Panc1 (cell line): ENCODE results near the gene FGGY. TPM values are rescaled to one million over a fixed set of nuclear protein-coding genes. Genes with fewer than 3 reads are reported as not detected.

Source experiments
- ATAC-seq: fragments of 200-7000 bp; cut with Tn5 transposase; 2 replicates; pipeline ENCODE4 v1.9.1; 2020; ENCODE audit warnings: mild to moderate bottlenecking, moderate library complexity
- BruUV-seq: library from RNA; stranded (reverse); fragments of 400-500 nt; replicated peaks from 2 replicates; lab custom pipeline; 2021; lab: Mats Ljungman, UMichigan
- CTCF ChIA-PET: fragments of 300-600 bp; sonication (Branson Sonifier 250); formaldehyde crosslinking; loops from one replicate; lab custom pipeline; 2022; ENCODE audit warnings: antibody characterized with exemption; lab: Charles Lee
- POLR2A ChIA-PET: fragments of 300-600 bp; sonication (Branson Sonifier 250); formaldehyde crosslinking; loops from one replicate; lab custom pipeline; 2022; ENCODE audit warnings: antibody characterized with exemption; lab: Charles Lee
- DNase-seq: peaks from one replicate; pipeline ENCODE4 v3.0.0-alpha.2; 2010; ENCODE audit warnings: low read depth, low spot score
- H3K27ac ChIP-seq: 2 replicates; pipeline ENCODE4 v1.5.1; 2011; ENCODE audit warnings: mild to moderate bottlenecking, low read length, inconsistent platforms
- H3K27me3 ChIP-seq: fragments of 200-500 bp; sonication (Bioruptor generic); 2 replicates; pipeline ENCODE4 v1.6.0; 2014; ENCODE audit warnings: low read length, inconsistent platforms; ENCODE audit not compliant: control insufficient read depth, insufficient read depth
- H3K36me3 ChIP-seq: fragments of 200-500 bp; sonication (Bioruptor generic); 2 replicates; pipeline ENCODE4 v1.5.1; 2014; ENCODE audit warnings: inconsistent platforms, mild to moderate bottlenecking, low read length, moderate library complexity; ENCODE audit not compliant: control insufficient read depth, insufficient read depth
- H3K4me1 ChIP-seq: 2 replicates; pipeline ENCODE4 v1.5.1; 2011; ENCODE audit warnings: inconsistent platforms, mild to moderate bottlenecking, low read length, moderate library complexity; ENCODE audit not compliant: control insufficient read depth, insufficient read depth
- H3K4me3 ChIP-seq, 2 experiments: 2 replicates each; pipeline ENCODE4 v1.5.1; 2011 to 2012; ENCODE audit warnings: low read depth in 2 of 2, low read length in 2 of 2, mild to moderate bottlenecking in 2 of 2, inconsistent platforms in 1 of 2, moderate library complexity in 1 of 2
- H3K9me3 ChIP-seq: fragments of 200-500 bp; sonication (Bioruptor generic); 2 replicates; pipeline ENCODE4 v1.5.1; 2014; ENCODE audit warnings: low read depth, mild to moderate bottlenecking, inconsistent platforms, low read length, moderate library complexity; ENCODE audit not compliant: control insufficient read depth, insufficient read depth
- POLR2AphosphoS5 ChIP-seq: IDR thresholded peaks from 2 replicates; pipeline ENCODE4 v1.6.1; 2012; ENCODE audit warnings: mild to moderate bottlenecking, low read depth, low read length, moderate library complexity
- SIN3A ChIP-seq: IDR thresholded peaks from 2 replicates; pipeline ENCODE4 v1.6.1; 2012; ENCODE audit warnings: low read depth, mild to moderate bottlenecking, low read length, moderate library complexity, borderline replicate concordance; ENCODE audit not compliant: insufficient read depth
- TCF7L2 ChIP-seq: IDR thresholded peaks from 2 replicates; pipeline ENCODE4 v1.6.1; 2011; ENCODE audit warnings: mild to moderate bottlenecking, low read depth, low read length, inconsistent platforms
- in situ Hi-C: cut with HindIII; loops from 2 replicates; pipeline ENCODE4 v1.10.0; 2016; ENCODE audit warnings: low sequenced_read_pairs, low pct_unique_long_range_greater_than_20kb
- intact Hi-C: fragments of 100-400 bp; cut with micrococcal nuclease; formaldehyde crosslinking; loops from one replicate; pipeline ENCODE4 v1.10.0; 2022; ENCODE audit not compliant: unreplicated experiment
- total RNA-seq: library from RNA; stranded (reverse); gene quantifications from one replicate; pipeline ENCODE4 v1.2.1, GENCODE V29; 2021; ENCODE audit not compliant: unreplicated experiment
- TF ChIP-seq, protein P1 (sequence below), 2 experiments: IDR thresholded peaks; 2 replicates each; pipeline ENCODE4 v1.6.1; 2011 to 2012; ENCODE audit warnings: low read depth in 2 of 2, control low read depth in 1 of 2, low read length in 1 of 2, mild to moderate bottlenecking in 1 of 2, moderate library complexity in 1 of 2; ENCODE audit not compliant: insufficient read depth in 1 of 2
- TF ChIP-seq, protein P2 (sequence below): fragments of 450-650 bp; IDR thresholded peaks from 2 replicates; pipeline ENCODE4 v1.5.1; 2017; ENCODE audit warnings: mild to moderate bottlenecking

Gene FGGY
- total RNA-seq, 1 experiment from 2014 or later, result 15.5 TPM

GRCh38 chr1:59512702-59513101 is 215.8 kb downstream of the FGGY start:
- Histone ChIP-seq H3K36me3 (no peaks in the 10 kb centered on the region), H3K4me1 (no peaks in the 10 kb centered on the region), H3K27ac (no peak overlapping the region), H3K4me3 (no peak overlapping the region), H3K27me3 (no peaks in the 10 kb centered on the region), H3K9me3 (no peaks in the 10 kb centered on the region)
- TF ChIP-seq, protein P1, sequence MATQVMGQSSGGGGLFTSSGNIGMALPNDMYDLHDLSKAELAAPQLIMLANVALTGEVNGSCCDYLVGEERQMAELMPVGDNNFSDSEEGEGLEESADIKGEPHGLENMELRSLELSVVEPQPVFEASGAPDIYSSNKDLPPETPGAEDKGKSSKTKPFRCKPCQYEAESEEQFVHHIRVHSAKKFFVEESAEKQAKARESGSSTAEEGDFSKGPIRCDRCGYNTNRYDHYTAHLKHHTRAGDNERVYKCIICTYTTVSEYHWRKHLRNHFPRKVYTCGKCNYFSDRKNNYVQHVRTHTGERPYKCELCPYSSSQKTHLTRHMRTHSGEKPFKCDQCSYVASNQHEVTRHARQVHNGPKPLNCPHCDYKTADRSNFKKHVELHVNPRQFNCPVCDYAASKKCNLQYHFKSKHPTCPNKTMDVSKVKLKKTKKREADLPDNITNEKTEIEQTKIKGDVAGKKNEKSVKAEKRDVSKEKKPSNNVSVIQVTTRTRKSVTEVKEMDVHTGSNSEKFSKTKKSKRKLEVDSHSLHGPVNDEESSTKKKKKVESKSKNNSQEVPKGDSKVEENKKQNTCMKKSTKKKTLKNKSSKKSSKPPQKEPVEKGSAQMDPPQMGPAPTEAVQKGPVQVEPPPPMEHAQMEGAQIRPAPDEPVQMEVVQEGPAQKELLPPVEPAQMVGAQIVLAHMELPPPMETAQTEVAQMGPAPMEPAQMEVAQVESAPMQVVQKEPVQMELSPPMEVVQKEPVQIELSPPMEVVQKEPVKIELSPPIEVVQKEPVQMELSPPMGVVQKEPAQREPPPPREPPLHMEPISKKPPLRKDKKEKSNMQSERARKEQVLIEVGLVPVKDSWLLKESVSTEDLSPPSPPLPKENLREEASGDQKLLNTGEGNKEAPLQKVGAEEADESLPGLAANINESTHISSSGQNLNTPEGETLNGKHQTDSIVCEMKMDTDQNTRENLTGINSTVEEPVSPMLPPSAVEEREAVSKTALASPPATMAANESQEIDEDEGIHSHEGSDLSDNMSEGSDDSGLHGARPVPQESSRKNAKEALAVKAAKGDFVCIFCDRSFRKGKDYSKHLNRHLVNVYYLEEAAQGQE (IDR thresholded peaks at IDR 0.05; ENCODE audit: insufficient read depth in 1 of 2, low read depth in 2 of 2, low read length in 1 of 2), result no peak
- TF ChIP-seq, protein P2, sequence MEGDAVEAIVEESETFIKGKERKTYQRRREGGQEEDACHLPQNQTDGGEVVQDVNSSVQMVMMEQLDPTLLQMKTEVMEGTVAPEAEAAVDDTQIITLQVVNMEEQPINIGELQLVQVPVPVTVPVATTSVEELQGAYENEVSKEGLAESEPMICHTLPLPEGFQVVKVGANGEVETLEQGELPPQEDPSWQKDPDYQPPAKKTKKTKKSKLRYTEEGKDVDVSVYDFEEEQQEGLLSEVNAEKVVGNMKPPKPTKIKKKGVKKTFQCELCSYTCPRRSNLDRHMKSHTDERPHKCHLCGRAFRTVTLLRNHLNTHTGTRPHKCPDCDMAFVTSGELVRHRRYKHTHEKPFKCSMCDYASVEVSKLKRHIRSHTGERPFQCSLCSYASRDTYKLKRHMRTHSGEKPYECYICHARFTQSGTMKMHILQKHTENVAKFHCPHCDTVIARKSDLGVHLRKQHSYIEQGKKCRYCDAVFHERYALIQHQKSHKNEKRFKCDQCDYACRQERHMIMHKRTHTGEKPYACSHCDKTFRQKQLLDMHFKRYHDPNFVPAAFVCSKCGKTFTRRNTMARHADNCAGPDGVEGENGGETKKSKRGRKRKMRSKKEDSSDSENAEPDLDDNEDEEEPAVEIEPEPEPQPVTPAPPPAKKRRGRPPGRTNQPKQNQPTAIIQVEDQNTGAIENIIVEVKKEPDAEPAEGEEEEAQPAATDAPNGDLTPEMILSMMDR, result no peak
- TF ChIP-seq TCF7L2 (no peak), SIN3A (no peak), POLR2AphosphoS5 (no peak)
- intact Hi-C loops, result no loop called here
- in situ Hi-C loops, result no loop called here
- DNase-seq (no peak), ATAC-seq (no peak)
- ChIA-PET POLR2A (no interaction called here), CTCF (no interaction called here)
- no TSS peak for BruUV-seq

DNA sequence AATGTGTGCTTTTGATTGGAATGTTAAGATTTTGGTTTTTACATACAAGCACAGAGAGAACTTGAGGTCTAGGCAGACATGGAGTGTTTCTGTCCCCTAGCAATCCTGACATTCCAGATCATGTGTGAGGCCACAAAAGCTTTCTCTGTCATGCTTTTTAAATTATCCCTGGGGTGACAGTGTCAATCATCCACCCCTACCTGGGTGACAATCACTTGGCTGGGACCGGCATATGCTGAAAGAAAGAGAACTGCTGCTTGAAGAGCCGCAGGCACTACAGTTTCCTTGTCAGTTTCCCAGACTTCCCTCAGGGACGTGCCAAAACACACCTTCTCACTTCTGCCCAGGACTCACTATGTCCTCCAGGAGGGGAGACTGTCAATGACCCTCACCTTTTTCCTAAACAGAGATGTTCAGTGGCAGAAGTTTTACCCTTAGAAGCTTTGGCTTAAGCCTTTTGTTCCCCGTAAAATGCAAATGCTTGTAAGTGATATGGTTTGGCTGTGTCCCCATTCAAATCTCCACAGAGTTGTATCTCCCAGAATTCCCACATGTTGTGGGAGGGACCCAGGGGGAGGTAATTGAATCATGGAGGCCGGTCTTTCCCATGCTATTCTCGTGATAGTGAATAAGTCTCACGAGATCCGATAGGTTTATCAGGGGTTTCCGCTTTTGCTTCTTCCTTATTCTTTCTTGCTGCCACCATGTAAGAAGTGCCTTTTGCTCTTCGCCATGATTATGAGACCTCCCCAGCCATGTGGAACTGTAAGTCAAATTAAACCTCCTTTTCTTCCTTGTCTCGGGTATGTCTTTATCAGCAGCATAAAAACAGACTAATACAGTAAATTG is 217.4 kb downstream of the FGGY start:
- no peak overlapping the region for H3K4me3 ChIP-seq
- no peak for ATAC-seq
- in situ Hi-C loops, result no loop called here
- DNase-seq, result no peak
- TF ChIP-seq TCF7L2 (no peak), SIN3A (no peak), POLR2AphosphoS5 (no peak)
- TF ChIP-seq, protein P2, result no peak
- TF ChIP-seq, protein P1 (IDR thresholded peaks at IDR 0.05; ENCODE audit: insufficient read depth in 1 of 2, low read depth in 2 of 2, low read length in 1 of 2), result no peak
- intact Hi-C loops, result no loop called here
- BruUV-seq, result no TSS peak
- no peaks in the 10 kb centered on the region for H3K36me3 ChIP-seq
- no peaks in the 10 kb centered on the region for H3K27me3 ChIP-seq
- H3K4me1 ChIP-seq, result no peaks in the 10 kb centered on the region
- ChIA-PET POLR2A (no interaction called here), CTCF (no interaction called here)
- no peaks in the 10 kb centered on the region for H3K9me3 ChIP-seq
- no peak overlapping the region for H3K27ac ChIP-seq
